HepG2 (cell line): Measurements from ENCODE around the gene WDR91. TPM values are rescaled to one million over a fixed set of nuclear protein-coding genes. Genes with fewer than 3 reads are reported as not detected.

Experiments
- ATAC-seq: fragments of 200-7000 bp; cut with Tn5 transposase; 3 replicates; pipeline ENCODE4 v1.9.1; 2020; ENCODE audit warnings: mild to moderate bottlenecking, moderate library complexity
- BruUV-seq: library from RNA; stranded (reverse); fragments of 400-500 nt; replicated peaks from 2 replicates; lab custom pipeline; 2021; lab: Mats Ljungman, UMichigan
- CTCF ChIA-PET: fragments of 300-600 bp; formaldehyde crosslinking; extraction: SDS; loops from one replicate; lab custom pipeline; 2021; ENCODE audit warnings: low total read pairs, inconsistent platforms, low intra/inter-chr PET ratio; lab: Yijun Ruan, JAX
- POLR2A ChIA-PET: fragments of 350-600 bp; sonication (Branson Sonifier 250); formaldehyde crosslinking; loops from one replicate; lab custom pipeline; 2020; ENCODE audit warnings: antibody characterized with exemption, inconsistent platforms; lab: Yijun Ruan, JAX
- DNase-seq: peaks from one replicate; pipeline ENCODE4 v3.0.0-alpha.2; 2015; ENCODE audit warnings: low spot score
- FAIRE-seq: peaks from 3 replicates; lab custom pipeline; 2011; peaks lifted over from hg19 to GRCh38; lab: Jason Lieb, UNC
- H2AFZ ChIP-seq: one replicate; pipeline ENCODE4 v1.6.1; 2011; ENCODE audit warnings: low read length, inconsistent platforms
- H3K27ac ChIP-seq: fragments of 300-600 bp; 3 replicates; pipeline ENCODE4 v1.8.0; 2011; ENCODE audit warnings: mixed run types, mild to moderate bottlenecking, mixed read lengths, low read length, inconsistent platforms; ENCODE audit not compliant: insufficient read depth; ENCODE audit errors: extremely low read length
- H3K27me3 ChIP-seq, 2 experiments: fragments of 200-600 bp in 1 of 2; 2 replicates in 1 of 2; 3 replicates in 1 of 2; pipeline versions ENCODE4 v1.6.0 to v1.8.0; 2011; ENCODE audit warnings: low read length in 2 of 2, mild to moderate bottlenecking in 2 of 2, moderate library complexity in 2 of 2, inconsistent platforms in 1 of 2; ENCODE audit not compliant: insufficient read depth in 2 of 2, control insufficient read depth in 1 of 2
- H3K36me3 ChIP-seq, 2 experiments: fragments of 200-600 bp in 1 of 2; replicated peaks in 1 of 2; 2 replicates in 1 of 2; 3 replicates in 1 of 2; pipeline versions ENCODE4 v1.5.1 to v1.8.0; 2011; ENCODE audit warnings: low read length in 2 of 2, inconsistent platforms in 1 of 2; ENCODE audit not compliant: insufficient read depth in 2 of 2, control insufficient read depth in 1 of 2
- H3K4me1 ChIP-seq: 2 replicates; pipeline ENCODE4 v1.5.1; 2012; ENCODE audit warnings: low read length, inconsistent platforms; ENCODE audit not compliant: insufficient read depth
- H3K4me2 ChIP-seq: 2 replicates; pipeline ENCODE4 v1.6.0; 2011; ENCODE audit warnings: low read depth, low read length, inconsistent platforms
- H3K4me3 ChIP-seq, 3 experiments: fragments of 200-600 bp in 1 of 3; sonication (generic), shearing (Covaris generic) in 1 of 3; replicated peaks in 1 of 3; 2 replicates each; pipeline ENCODE4 v1.5.1; 2011 to 2016; ENCODE audit warnings: low read length in 3 of 3, inconsistent platforms in 2 of 3, low read depth in 2 of 3, mild to moderate bottlenecking in 2 of 3, control low read depth in 1 of 3, mixed read lengths in 1 of 3; ENCODE audit not compliant: insufficient read depth in 1 of 3
- H3K79me2 ChIP-seq: one replicate; pipeline ENCODE4 v1.6.1; 2011; ENCODE audit warnings: low read length, inconsistent platforms; ENCODE audit not compliant: insufficient read depth
- H3K9ac ChIP-seq: 2 replicates; pipeline ENCODE4 v1.6.0; 2011; ENCODE audit warnings: mild to moderate bottlenecking, low read depth, low read length, inconsistent platforms; ENCODE audit not compliant: insufficient read depth
- H3K9me3 ChIP-seq: 2 replicates; pipeline ENCODE4 v1.5.1; 2012; ENCODE audit warnings: mild to moderate bottlenecking, low read length
- H4K20me1 ChIP-seq: 2 replicates; pipeline ENCODE4 v1.6.0; 2011; ENCODE audit warnings: inconsistent platforms, mild to moderate bottlenecking, low read length, moderate library complexity; ENCODE audit not compliant: insufficient read depth
- ADNP ChIP-seq: sonication (generic); formaldehyde crosslinking; IDR thresholded peaks from 2 replicates; pipeline ENCODE4 v1.4.0; 2020; ENCODE audit warnings: missing genetic modification reagents
- HBP1 ChIP-seq: IDR thresholded peaks from 2 replicates; pipeline ENCODE4 v1.6.1; 2016; ENCODE audit warnings: low read depth, control low read depth
- HDAC1 ChIP-seq: sonication (generic); formaldehyde crosslinking; IDR thresholded peaks from 2 replicates; pipeline ENCODE4 v1.5.1; 2020; ENCODE audit warnings: mild to moderate bottlenecking, missing genetic modification reagents
- HNF4A ChIP-seq: sonication (generic); formaldehyde crosslinking; IDR thresholded peaks from 2 replicates; pipeline ENCODE4 v1.4.0; 2020; ENCODE audit warnings: missing genetic modification reagents
- LCORL ChIP-seq, 2 experiments: fragments of 450-650 bp in 1 of 2; sonication (generic) in 1 of 2; formaldehyde crosslinking in 1 of 2; IDR thresholded peaks; 2 replicates each; pipeline versions ENCODE4 v1.5.0 to v1.6.1; 2017 to 2020; ENCODE audit warnings: antibody characterized with exemption in 1 of 2, missing genetic modification reagents in 1 of 2
- NFATC3 ChIP-seq: sonication (generic); formaldehyde crosslinking; IDR thresholded peaks from 2 replicates; pipeline ENCODE4 v1.5.1; 2020; ENCODE audit warnings: mild to moderate bottlenecking, missing genetic modification reagents
- POGZ ChIP-seq: sonication (generic); formaldehyde crosslinking; IDR thresholded peaks from 2 replicates; pipeline ENCODE4 v1.4.0; 2020; ENCODE audit warnings: mild to moderate bottlenecking, missing genetic modification reagents
- SAP130 ChIP-seq: IDR thresholded peaks from 2 replicates; pipeline ENCODE4 v1.6.1; 2016; ENCODE audit warnings: low read depth
- SOX13 ChIP-seq, 3 experiments: fragments of 450-650 bp in 1 of 3; sonication (generic) in 1 of 3; formaldehyde crosslinking in 1 of 3; IDR thresholded peaks in 2 of 3; conservative IDR thresholded peaks in 1 of 3; 2 replicates each; pipeline versions ENCODE4 v1.5.0 to v1.6.1; 2016 to 2020; ENCODE audit warnings: antibody characterized with exemption in 1 of 3, mild to moderate bottlenecking in 1 of 3, missing compliant biosample characterization in 1 of 3, missing genetic modification reagents in 1 of 3, moderate library complexity in 1 of 3
- SOX6 ChIP-seq, 2 experiments: fragments of 450-650 bp in 1 of 2; sonication (generic) in 1 of 2; formaldehyde crosslinking in 1 of 2; IDR thresholded peaks; 2 replicates each; pipeline versions ENCODE4 v1.4.0 to v1.6.1; 2017 to 2020; ENCODE audit warnings: antibody characterized with exemption in 1 of 2, mild to moderate bottlenecking in 1 of 2, missing genetic modification reagents in 1 of 2
- ZFP90 ChIP-seq: sonication (generic); formaldehyde crosslinking; IDR thresholded peaks from 2 replicates; pipeline ENCODE4 v1.8.0; 2022; ENCODE audit warnings: missing genetic modification reagents, mild to moderate bottlenecking, inconsistent platforms, borderline replicate concordance
- ZMYM3 ChIP-seq: sonication (generic); formaldehyde crosslinking; IDR thresholded peaks from 2 replicates; pipeline ENCODE4 v1.5.1; 2020; ENCODE audit warnings: mild to moderate bottlenecking, missing genetic modification reagents
- ZNF280D ChIP-seq: sonication (generic); formaldehyde crosslinking; IDR thresholded peaks from 2 replicates; pipeline ENCODE4 v1.5.1; 2020; ENCODE audit warnings: mild to moderate bottlenecking, missing genetic modification reagents
- ZNF770 ChIP-seq: sonication (generic); formaldehyde crosslinking; IDR thresholded peaks from 2 replicates; pipeline ENCODE4 v1.5.0; 2020; ENCODE audit warnings: mild to moderate bottlenecking, missing genetic modification reagents
- ZNF790 ChIP-seq: sonication (generic); formaldehyde crosslinking; IDR thresholded peaks from 2 replicates; pipeline ENCODE4 v1.8.0; 2022; ENCODE audit warnings: missing genetic modification reagents, mild to moderate bottlenecking, borderline replicate concordance
- WGBS: methylation state at CpG from one replicate; pipeline ENCODE4 v1.1.6; 2017; ENCODE audit warnings: low lambda C conversion rate; 5-methylcytosine and 5-hydroxymethylcytosine counted together
- in situ Hi-C: cut with HindIII; loops from 2 replicates; pipeline ENCODE4 v1.10.0; 2017; ENCODE audit warnings: low pct_unique_long_range_greater_than_20kb; ENCODE audit not compliant: extremely low pct_ligation_motif_present
- intact Hi-C: fragments of 100-400 bp; cut with micrococcal nuclease; formaldehyde crosslinking; loops from one replicate; pipeline ENCODE4 v1.10.0; 2022; ENCODE audit not compliant: unreplicated experiment
- polyA plus RNA-seq, 8 experiments: library from polyadenylated mRNA; depleted of rRNA in 3 of 8; stranded (reverse) in 7 of 8; unstranded in 1 of 8; fragments of >200 nt; fragmentation: Illumina TruSeq in 4 of 8; extraction: Trizol in 4 of 8; gene quantifications; 2 replicates each; pipeline versions ENCODE4 v1.2.1 to v1.2.3, GENCODE V29; 2011 to 2016; ENCODE audit warnings: low read depth in 4 of 8, missing spikeins in 1 of 8, mixed read lengths in 1 of 8; ENCODE audit not compliant: insufficient read depth in 1 of 8
- total RNA-seq, 5 experiments: library from RNA; depleted of rRNA; stranded (reverse); fragments of >200 nt; fragmentation: Illumina TruSeq; extraction: Trizol; gene quantifications; 2 replicates each; pipeline ENCODE4 v1.2.3, GENCODE V29; 2016; ENCODE audit warnings: low read depth in 1 of 5
- TF ChIP-seq, protein P1 (sequence below): IDR thresholded peaks from 2 replicates; pipeline ENCODE4 v1.6.1; 2016; ENCODE audit warnings: mild to moderate bottlenecking

Gene WDR91
- total and polyA plus RNA-seq, 2 of the 13 experiments (the other 11 are each of a cell fraction or from before 2014, with no cell fraction given): 11.6 to 12.1 TPM

- BruUV-seq: no TSS peak
- Histone ChIP-seq H4K20me1 (no peaks in the 10 kb centered on the region), H3K27ac (no peak overlapping the region), H3K79me2 (no peaks in the 10 kb centered on the region), H2AFZ (no peak overlapping the region), H3K9ac (no peak overlapping the region), H3K9me3 (no peaks in the 10 kb centered on the region), H3K4me2 (no peak overlapping the region), H3K4me1 (peaks cover 31% of the 10 kb centered on the region), H3K36me3 (no peaks in the 10 kb centered on the region), H3K27me3 (0 out of 5 replicates have a peak, but pooled peaks cover 0 to 5% of the 10 kb centered on the region in 2 experiments), H3K4me3 (no peak overlapping the region)
- in situ Hi-C loops: no loop called here
- no peak for DNase-seq
- intact Hi-C loops: no loop called here
- 15% methylated on average over 4 of the region's 4 CpGs for WGBS
- ChIA-PET POLR2A (no interaction called here), CTCF (no interaction called here)
- peak; percentile 50 for ATAC-seq
- peak; percentile 80 for FAIRE-seq
- TF ChIP-seq ZNF280D (CRISPR knock-in tag) (peak; percentile 48; the same call in 1 of the 2 replicates), HNF4A (CRISPR knock-in tag) (peak; percentile 30; the same call in 1 of the 2 replicates), ZMYM3 (CRISPR knock-in tag) (peak; percentile 97), POGZ (CRISPR knock-in tag) (peak; percentile 68; the same call in 1 of the 2 replicates), ZFP90 (CRISPR knock-in tag) (no peak), SOX6 (IDR thresholded peaks at IDR 0.05) (no peak), SOX6 (CRISPR knock-in tag; IDR thresholded peaks at IDR 0.05) (peak; percentile 80), HBP1 (CRISPR knock-in tag) (no peak), ZNF790 (CRISPR knock-in tag) (no peak), ZNF770 (peak; percentile 99), NFATC3 (no peak), LCORL (IDR thresholded peaks at IDR 0.05) (no peak), LCORL (CRISPR knock-in tag; IDR thresholded peaks at IDR 0.05) (peak; percentile 61; the same call in 1 of the 2 replicates), SOX13 (IDR thresholded peaks at IDR 0.05) (no peak), SOX13 (CRISPR knock-in tag; conservative IDR thresholded peaks at IDR 0.05 in 1 of 2, IDR thresholded peaks at IDR 0.05 in 1 of 2) (peak in 1 of 2 experiments; percentile 83; a peak in 2 of 4 replicates), SAP130 (CRISPR knock-in tag) (peak; percentile 21; the same call in 1 of the 2 replicates), ADNP (0 out of 2 replicates have a peak, but pooled peaks have one; percentile 57), HDAC1 (peak; percentile 34; the same call in 1 of the 2 replicates)
- TF ChIP-seq, protein P1, sequence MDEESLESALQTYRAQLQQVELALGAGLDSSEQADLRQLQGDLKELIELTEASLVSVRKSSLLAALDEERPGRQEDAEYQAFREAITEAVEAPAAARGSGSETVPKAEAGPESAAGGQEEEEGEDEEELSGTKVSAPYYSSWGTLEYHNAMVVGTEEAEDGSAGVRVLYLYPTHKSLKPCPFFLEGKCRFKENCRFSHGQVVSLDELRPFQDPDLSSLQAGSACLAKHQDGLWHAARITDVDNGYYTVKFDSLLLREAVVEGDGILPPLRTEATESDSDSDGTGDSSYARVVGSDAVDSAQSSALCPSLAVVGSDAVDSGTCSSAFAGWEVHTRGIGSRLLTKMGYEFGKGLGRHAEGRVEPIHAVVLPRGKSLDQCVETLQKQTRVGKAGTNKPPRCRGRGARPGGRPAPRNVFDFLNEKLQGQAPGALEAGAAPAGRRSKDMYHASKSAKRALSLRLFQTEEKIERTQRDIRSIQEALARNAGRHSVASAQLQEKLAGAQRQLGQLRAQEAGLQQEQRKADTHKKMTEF (CRISPR knock-in tag): peak; percentile 27; the same call in 1 of the 2 replicates
Measured at GRCh38 chr7:135234727-135235126, 23.4 kb upstream of the WDR91 start.
